ENCODE results near the gene MTMR1.

MTMR1 gene

GRCh38 chrX:150703695-150703974 is 10.4 kb downstream of the MTMR1 start:
- no peak overlapping the region for H3K4me3 ChIP-seq (ENCODE audit: low read depth, low read length)
- no peak for TF ChIP-seq CTCF (IDR thresholded peaks at IDR 0.05; ENCODE audit: insufficient read depth, low read depth, low read length, missing control alignments)
- no peak for DNase-seq (ENCODE audit: low read depth)

- H3K4me3 ChIP-seq (ENCODE audit: low read depth, low read length), result no peak overlapping the region
- DNase-seq (ENCODE audit: low read depth), result no peak
- no peak for TF ChIP-seq CTCF (IDR thresholded peaks at IDR 0.05; ENCODE audit: insufficient read depth, low read depth, low read length, missing control alignments)
Measured at GRCh38 chrX:150704030-150704613, 10.9 kb downstream of the MTMR1 start.

DNA sequence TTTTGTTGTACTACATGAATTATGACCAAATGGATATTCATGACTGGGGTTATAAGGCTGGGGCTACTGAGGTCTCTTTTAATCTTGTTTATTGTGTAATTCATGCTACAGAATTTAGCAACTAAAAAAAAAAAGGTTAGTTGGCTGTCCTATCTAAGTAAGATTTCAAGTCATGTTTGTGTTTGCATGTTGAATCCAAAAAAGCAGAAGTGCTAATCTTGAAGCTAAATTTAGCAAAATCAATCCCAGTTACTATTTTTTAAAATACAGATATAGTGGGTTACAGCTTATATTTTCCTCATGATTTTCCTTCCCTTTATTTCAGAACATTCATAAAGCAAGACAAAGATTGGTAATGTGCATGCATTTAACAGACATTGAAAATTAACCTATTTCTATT is 19.4 kb downstream of the MTMR1 start:
- TF ChIP-seq CTCF (IDR thresholded peaks at IDR 0.05; ENCODE audit: insufficient read depth, low read depth, low read length, missing control alignments), result no peak
- DNase-seq (ENCODE audit: low read depth), result no peak
- H3K4me3 ChIP-seq (ENCODE audit: low read depth, low read length), result no peak overlapping the region

- no peak for TF ChIP-seq CTCF (IDR thresholded peaks at IDR 0.05; ENCODE audit: insufficient read depth, low read depth, low read length, missing control alignments)
- no peak overlapping the region for H3K4me3 ChIP-seq (ENCODE audit: low read depth, low read length)
- no peak for DNase-seq (ENCODE audit: low read depth)
Measured at GRCh38 chrX:150715184-150715583, 22.0 kb downstream of the MTMR1 start.

GRCh38 chrX:150719621-150720020 is 26.4 kb downstream of the MTMR1 start:
- no peak for TF ChIP-seq CTCF (IDR thresholded peaks at IDR 0.05; ENCODE audit: insufficient read depth, low read depth, low read length, missing control alignments)
- H3K4me3 ChIP-seq (ENCODE audit: low read depth, low read length), result no peak overlapping the region
- DNase-seq (ENCODE audit: low read depth), result no peak

DNA sequence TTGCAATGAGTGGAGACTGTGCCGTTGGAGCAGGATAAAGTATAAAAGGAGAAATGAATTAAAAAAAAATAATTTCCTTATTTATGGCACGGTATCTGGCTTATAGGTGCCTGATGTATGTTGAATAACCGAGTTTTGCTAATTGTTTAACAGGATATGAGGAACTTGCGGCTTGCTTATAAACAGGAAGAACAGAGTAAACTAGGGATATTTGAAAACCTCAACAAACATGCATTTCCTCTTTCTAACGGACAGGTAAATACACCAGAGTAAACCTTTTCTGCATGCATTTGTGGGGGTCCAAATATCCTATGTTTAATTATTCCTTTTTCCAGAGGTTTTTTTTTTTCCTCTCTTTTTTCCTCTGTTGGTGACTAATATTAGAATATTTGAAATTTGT is 36.8 kb downstream of the MTMR1 start:
- DNase-seq (ENCODE audit: low read depth), result no peak
- H3K4me3 ChIP-seq (ENCODE audit: low read depth, low read length), result no peak overlapping the region
- TF ChIP-seq CTCF (IDR thresholded peaks at IDR 0.05; ENCODE audit: insufficient read depth, low read depth, low read length, missing control alignments), result no peak

GRCh38 chrX:150730719-150731118 is 37.5 kb downstream of the MTMR1 start:
- TF ChIP-seq CTCF (IDR thresholded peaks at IDR 0.05; ENCODE audit: insufficient read depth, low read depth, low read length, missing control alignments), result no peak
- no peak overlapping the region for H3K4me3 ChIP-seq (ENCODE audit: low read depth, low read length)
- DNase-seq (ENCODE audit: low read depth), result no peak

All from GM12865 (cell line).